Testis (tissue), 2 donors: ENCODE data around the gene FARS2.

ENCODE experiments used
- POLR2A ChIP-seq: fragments of 450-650 bp; IDR thresholded peaks from one replicate; pipeline ENCODE4 v1.6.1; 2017; ENCODE audit warnings: antibody characterized with exemption, mild to moderate bottlenecking, moderate library complexity
- TF ChIP-seq, protein P1 (sequence below), 3 experiments: fragments of 450-650 bp in 2 of 3; fragments of 200-600 bp in 1 of 3; sonication (generic) in 1 of 3; IDR thresholded peaks; one replicate each; pipeline ENCODE4 v1.5.1; 2016 to 2019; ENCODE audit warnings: antibody characterized with exemption in 3 of 3, mild to moderate bottlenecking in 2 of 3, moderate library complexity in 1 of 3

DNA sequence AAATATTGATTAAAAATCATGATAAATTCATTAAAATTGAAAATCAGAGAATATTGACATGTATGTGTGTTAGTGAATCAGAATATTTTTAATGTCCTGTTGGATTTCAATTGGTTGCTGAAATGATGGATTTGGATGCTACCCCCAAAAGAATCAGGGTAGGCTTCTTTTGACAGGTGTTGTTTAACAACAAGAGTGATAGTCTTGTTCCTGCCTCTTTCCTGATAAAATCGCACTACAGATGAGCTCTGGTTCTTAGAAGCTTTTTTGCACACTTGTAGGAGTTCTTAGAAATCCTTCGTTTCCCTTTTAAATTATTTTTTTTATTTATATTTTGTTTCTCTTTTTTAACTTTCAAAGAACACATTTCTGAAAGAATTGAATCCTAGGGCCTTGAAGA, 259.5 kb downstream of the FARS2 start:
- TF ChIP-seq, protein P1, sequence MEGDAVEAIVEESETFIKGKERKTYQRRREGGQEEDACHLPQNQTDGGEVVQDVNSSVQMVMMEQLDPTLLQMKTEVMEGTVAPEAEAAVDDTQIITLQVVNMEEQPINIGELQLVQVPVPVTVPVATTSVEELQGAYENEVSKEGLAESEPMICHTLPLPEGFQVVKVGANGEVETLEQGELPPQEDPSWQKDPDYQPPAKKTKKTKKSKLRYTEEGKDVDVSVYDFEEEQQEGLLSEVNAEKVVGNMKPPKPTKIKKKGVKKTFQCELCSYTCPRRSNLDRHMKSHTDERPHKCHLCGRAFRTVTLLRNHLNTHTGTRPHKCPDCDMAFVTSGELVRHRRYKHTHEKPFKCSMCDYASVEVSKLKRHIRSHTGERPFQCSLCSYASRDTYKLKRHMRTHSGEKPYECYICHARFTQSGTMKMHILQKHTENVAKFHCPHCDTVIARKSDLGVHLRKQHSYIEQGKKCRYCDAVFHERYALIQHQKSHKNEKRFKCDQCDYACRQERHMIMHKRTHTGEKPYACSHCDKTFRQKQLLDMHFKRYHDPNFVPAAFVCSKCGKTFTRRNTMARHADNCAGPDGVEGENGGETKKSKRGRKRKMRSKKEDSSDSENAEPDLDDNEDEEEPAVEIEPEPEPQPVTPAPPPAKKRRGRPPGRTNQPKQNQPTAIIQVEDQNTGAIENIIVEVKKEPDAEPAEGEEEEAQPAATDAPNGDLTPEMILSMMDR (IDR thresholded peaks at IDR 0.05): no peak
- no peak for TF ChIP-seq POLR2A
